SK-N-SH treated with all-trans-retinoic acid at 6 μM for 48 hours (cell line): ENCODE measurements around the gene MET.

Experiments used
- BACH2 ChIP-seq: fragments of 250-450 bp; sonication (Bioruptor Pico); IDR thresholded peaks from 2 replicates; pipeline ENCODE4 v1.9.0; 2021; ENCODE audit warnings: mild to moderate bottlenecking, borderline replicate concordance
- CSRNP3 ChIP-seq: fragments of 250-450 bp; sonication (Bioruptor Pico); IDR thresholded peaks from 2 replicates; pipeline ENCODE4 v1.5.1; 2021; ENCODE audit warnings: mild to moderate bottlenecking, moderate library complexity
- ESRRG ChIP-seq: fragments of 250-450 bp; sonication (Bioruptor Pico); IDR thresholded peaks from 2 replicates; pipeline ENCODE4 v1.6.1; 2021; ENCODE audit warnings: mild to moderate bottlenecking
- GLIS3 ChIP-seq: fragments of 250-450 bp; sonication (Bioruptor Pico); IDR thresholded peaks from 2 replicates; pipeline ENCODE4 v1.5.0; 2020; ENCODE audit warnings: mild to moderate bottlenecking, moderate library complexity
- ZC3H10 ChIP-seq: fragments of 250-450 bp; sonication (Bioruptor Pico); IDR thresholded peaks from 2 replicates; pipeline ENCODE4 v1.5.1; 2021; ENCODE audit warnings: mild to moderate bottlenecking, moderate library complexity
- ZFP30 ChIP-seq: fragments of 450-650 bp; formaldehyde crosslinking; IDR thresholded peaks from 2 replicates; pipeline ENCODE4 v1.5.0; 2022; ENCODE audit warnings: mild to moderate bottlenecking, moderate library complexity
- ZNF70 ChIP-seq: fragments of 450-650 bp; formaldehyde crosslinking; IDR thresholded peaks from 2 replicates; pipeline ENCODE4 v1.5.0; 2020; ENCODE audit warnings: mild to moderate bottlenecking, moderate library complexity
- ZNF8 ChIP-seq: fragments of 450-650 bp; formaldehyde crosslinking; IDR thresholded peaks from 2 replicates; pipeline ENCODE4 v1.5.0; 2020; ENCODE audit warnings: mild to moderate bottlenecking, moderate library complexity
- TF ChIP-seq, protein P1 (sequence below): fragments of 250-450 bp; sonication (Bioruptor Pico); IDR thresholded peaks from 2 replicates; pipeline ENCODE4 v1.8.0; 2020; ENCODE audit warnings: mild to moderate bottlenecking, moderate library complexity, borderline replicate concordance
- TF ChIP-seq, protein P2 (sequence below): fragments of 250-450 bp; sonication (Bioruptor Pico); IDR thresholded peaks from 2 replicates; pipeline ENCODE4 v1.5.1; 2020; ENCODE audit warnings: low read depth, mild to moderate bottlenecking, moderate library complexity

- TF ChIP-seq ZNF70 (CRISPR knock-in tag) (no peak), ESRRG (CRISPR knock-in tag) (no peak), ZFP30 (CRISPR knock-in tag) (no peak), BACH2 (no peak), ZC3H10 (CRISPR knock-in tag) (no peak), GLIS3 (CRISPR knock-in tag) (no peak), CSRNP3 (CRISPR knock-in tag) (no peak), ZNF8 (CRISPR knock-in tag) (no peak)
- TF ChIP-seq, protein P1, sequence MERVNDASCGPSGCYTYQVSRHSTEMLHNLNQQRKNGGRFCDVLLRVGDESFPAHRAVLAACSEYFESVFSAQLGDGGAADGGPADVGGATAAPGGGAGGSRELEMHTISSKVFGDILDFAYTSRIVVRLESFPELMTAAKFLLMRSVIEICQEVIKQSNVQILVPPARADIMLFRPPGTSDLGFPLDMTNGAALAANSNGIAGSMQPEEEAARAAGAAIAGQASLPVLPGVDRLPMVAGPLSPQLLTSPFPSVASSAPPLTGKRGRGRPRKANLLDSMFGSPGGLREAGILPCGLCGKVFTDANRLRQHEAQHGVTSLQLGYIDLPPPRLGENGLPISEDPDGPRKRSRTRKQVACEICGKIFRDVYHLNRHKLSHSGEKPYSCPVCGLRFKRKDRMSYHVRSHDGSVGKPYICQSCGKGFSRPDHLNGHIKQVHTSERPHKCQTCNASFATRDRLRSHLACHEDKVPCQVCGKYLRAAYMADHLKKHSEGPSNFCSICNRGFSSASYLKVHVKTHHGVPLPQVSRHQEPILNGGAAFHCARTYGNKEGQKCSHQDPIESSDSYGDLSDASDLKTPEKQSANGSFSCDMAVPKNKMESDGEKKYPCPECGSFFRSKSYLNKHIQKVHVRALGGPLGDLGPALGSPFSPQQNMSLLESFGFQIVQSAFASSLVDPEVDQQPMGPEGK: no peak
- TF ChIP-seq, protein P2, sequence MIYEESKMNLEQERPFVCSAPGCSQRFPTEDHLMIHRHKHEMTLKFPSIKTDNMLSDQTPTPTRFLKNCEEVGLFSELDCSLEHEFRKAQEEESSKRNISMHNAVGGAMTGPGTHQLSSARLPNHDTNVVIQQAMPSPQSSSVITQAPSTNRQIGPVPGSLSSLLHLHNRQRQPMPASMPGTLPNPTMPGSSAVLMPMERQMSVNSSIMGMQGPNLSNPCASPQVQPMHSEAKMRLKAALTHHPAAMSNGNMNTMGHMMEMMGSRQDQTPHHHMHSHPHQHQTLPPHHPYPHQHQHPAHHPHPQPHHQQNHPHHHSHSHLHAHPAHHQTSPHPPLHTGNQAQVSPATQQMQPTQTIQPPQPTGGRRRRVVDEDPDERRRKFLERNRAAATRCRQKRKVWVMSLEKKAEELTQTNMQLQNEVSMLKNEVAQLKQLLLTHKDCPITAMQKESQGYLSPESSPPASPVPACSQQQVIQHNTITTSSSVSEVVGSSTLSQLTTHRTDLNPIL (CRISPR knock-in tag): no peak
Measured at GRCh38 chr7:116776046-116776445, 104.0 kb downstream of the MET start.
